Ishikawa (cell line): ENCODE data around the gene CFHR3.
"Not testable (repeated sequence)": the region's sequence is repeated elsewhere in the genome, so short reads cannot be mapped to it uniquely, and the experiment has no call there.

Source experiments
- CEBPB ChIP-seq: IDR thresholded peaks from 2 replicates; pipeline ENCODE4 v1.6.1; 2012
- CREB1 ChIP-seq: IDR thresholded peaks from 2 replicates; pipeline ENCODE4 v1.6.1; 2012; ENCODE audit warnings: low read depth
- EGR1 ChIP-seq: IDR thresholded peaks from 2 replicates; pipeline ENCODE4 v1.6.1; 2012
- EP300 ChIP-seq: IDR thresholded peaks from 2 replicates; pipeline ENCODE4 v1.6.1; 2012; ENCODE audit warnings: borderline replicate concordance
- FOXM1 ChIP-seq: IDR thresholded peaks from 2 replicates; pipeline ENCODE4 v1.6.1; 2012; ENCODE audit warnings: low read depth, borderline replicate concordance
- MAX ChIP-seq: IDR thresholded peaks from 2 replicates; pipeline ENCODE4 v1.6.1; 2012
- NFIC ChIP-seq: IDR thresholded peaks from 2 replicates; pipeline ENCODE4 v1.6.1; 2012
- RAD21 ChIP-seq: IDR thresholded peaks from 2 replicates; pipeline ENCODE4 v1.6.1; 2012; ENCODE audit warnings: low read depth
- REST ChIP-seq: IDR thresholded peaks from 2 replicates; pipeline ENCODE4 v1.6.1; 2012; ENCODE audit warnings: low read depth, mild to moderate bottlenecking
- TAF1 ChIP-seq: IDR thresholded peaks from 2 replicates; pipeline ENCODE4 v1.6.1; 2012; ENCODE audit warnings: low read depth, mild to moderate bottlenecking
- TCF12 ChIP-seq: IDR thresholded peaks from 2 replicates; pipeline ENCODE4 v1.6.1; 2012; ENCODE audit warnings: low read depth
- TEAD4 ChIP-seq: IDR thresholded peaks from 2 replicates; pipeline ENCODE4 v1.6.1; 2012
- USF1 ChIP-seq: IDR thresholded peaks from 2 replicates; pipeline ENCODE4 v1.6.1; 2012
- YY1 ChIP-seq: IDR thresholded peaks from 2 replicates; pipeline ENCODE4 v1.6.1; 2012; ENCODE audit warnings: low read depth
- ZBTB7A ChIP-seq: IDR thresholded peaks from 2 replicates; pipeline ENCODE4 v1.6.1; 2012; ENCODE audit warnings: low read depth

Gene CFHR3

GRCh38 chr1:196777603-196778002 is 3.0 kb downstream of the CFHR3 start:
- TF ChIP-seq FOXM1 (no peak), MAX (no peak), EGR1 (no peak)

- TF ChIP-seq REST (no peak), EGR1 (no peak), TAF1 (no peak), CREB1 (no peak), NFIC (no peak), YY1 (no peak), MAX (no peak), CEBPB (no peak), USF1 (no peak), TEAD4 (no peak), TCF12 (no peak), ZBTB7A (no peak), RAD21 (no peak), EP300 (no peak), FOXM1 (no peak)
Observed at GRCh38 chr1:196779093-196779492, 4.5 kb downstream of the CFHR3 start.

- TF ChIP-seq YY1 (no peak), EGR1 (no peak), CEBPB (no peak), USF1 (no peak), RAD21 (no peak), TEAD4 (no peak), TCF12 (no peak), EP300 (no peak), MAX (no peak), REST (no peak), CREB1 (no peak), NFIC (no peak), FOXM1 (no peak), TAF1 (no peak), ZBTB7A (no peak)
Observed at GRCh38 chr1:196797891-196798290, 23.3 kb downstream of the CFHR3 start.

GRCh38 chr1:196808529-196809235 is 34.0 kb downstream of the CFHR3 start:
- TF ChIP-seq ZBTB7A (no peak), NFIC (no peak), MAX (no peak), EGR1 (no peak), RAD21 (no peak), TAF1 (no peak), YY1 (no peak), TCF12 (no peak), TEAD4 (no peak), USF1 (no peak)

GRCh38 chr1:196819531-196819930 is 44.9 kb downstream of the CFHR3 start, which contains the start of gene CFHR1:
Gene CFHR1 (plus strand): TSS chr1:196819731. CDS start chr1:196819845, 114 bp downstream.
- not testable (repeated sequence) for TF ChIP-seq EP300, REST, TEAD4
